G401.6 (cell line): Measurements from ENCODE around the gene PPT1.
"Not testable (repeated sequence)": the region's sequence is repeated elsewhere in the genome, so short reads cannot be mapped to it uniquely, and the experiment has no call there.

Source experiments
- FAIRE-seq: peaks from 2 replicates; lab custom pipeline; 2012; peaks lifted over from hg19 to GRCh38; lab: Jason Lieb, UNC

The PPT1 gene

GRCh38 chr1:40056519-40057309, 40.3 kb downstream of the PPT1 start:
- no peak for FAIRE-seq

GRCh38 chr1:40053138-40053887, 43.7 kb downstream of the PPT1 start:
- FAIRE-seq = no peak

GRCh38 chr1:40050863-40051262, 46.2 kb downstream of the PPT1 start:
- no peak for FAIRE-seq

- no peak for FAIRE-seq
These were observed 47.3 kb downstream of the PPT1 start for GRCh38 chr1:40049725-40050124.

- no peak for FAIRE-seq
These were observed 49.3 kb downstream of the PPT1 start for GRCh38 chr1:40047769-40048168.

GRCh38 chr1:40047276-40047675, 49.8 kb downstream of the PPT1 start:
- no peak for FAIRE-seq

- no peak for FAIRE-seq
These were observed 51.3 kb downstream of the PPT1 start for GRCh38 chr1:40045766-40046165.

GRCh38 chr1:40045182-40045581, 51.9 kb downstream of the PPT1 start:
- FAIRE-seq = no peak

- FAIRE-seq = no peak
These were observed 52.9 kb downstream of the PPT1 start for GRCh38 chr1:40044110-40044509.

GRCh38 chr1:40042341-40042740, 54.7 kb downstream of the PPT1 start:
- no peak for FAIRE-seq

GRCh38 chr1:40041466-40041838, 55.6 kb downstream of the PPT1 start:
- no peak for FAIRE-seq

GRCh38 chr1:40040511-40041465, 56.3 kb downstream of the PPT1 start, which contains the start of gene CAP1:
CAP1 (plus strand) TSS chr1:40040729; CDS start chr1:40059347, 18,618 bp downstream.
- peak; percentile 98 for FAIRE-seq

- FAIRE-seq = no peak
These were observed 57.1 kb downstream of the PPT1 start for GRCh38 chr1:40039757-40040510.

- FAIRE-seq = no peak
These were observed 57.8 kb downstream of the PPT1 start for GRCh38 chr1:40039245-40039756.

GRCh38 chr1:40038697-40039096, 58.4 kb downstream of the PPT1 start:
- FAIRE-seq = no peak

GRCh38 chr1:40037254-40037653, 59.8 kb downstream of the PPT1 start:
- not testable (repeated sequence) for FAIRE-seq

GRCh38 chr1:40036574-40036973, 60.5 kb downstream of the PPT1 start:
- no peak for FAIRE-seq

GRCh38 chr1:40034869-40035268, 62.2 kb downstream of the PPT1 start:
- FAIRE-seq = no peak

- FAIRE-seq = peak; percentile 75
These were observed 64.7 kb downstream of the PPT1 start for GRCh38 chr1:40032240-40032891.

GRCh38 chr1:40030528-40031135, 66.4 kb downstream of the PPT1 start:
- FAIRE-seq = no peak
